ENCODE data around the gene SNX10.

The SNX10 gene

DNA sequence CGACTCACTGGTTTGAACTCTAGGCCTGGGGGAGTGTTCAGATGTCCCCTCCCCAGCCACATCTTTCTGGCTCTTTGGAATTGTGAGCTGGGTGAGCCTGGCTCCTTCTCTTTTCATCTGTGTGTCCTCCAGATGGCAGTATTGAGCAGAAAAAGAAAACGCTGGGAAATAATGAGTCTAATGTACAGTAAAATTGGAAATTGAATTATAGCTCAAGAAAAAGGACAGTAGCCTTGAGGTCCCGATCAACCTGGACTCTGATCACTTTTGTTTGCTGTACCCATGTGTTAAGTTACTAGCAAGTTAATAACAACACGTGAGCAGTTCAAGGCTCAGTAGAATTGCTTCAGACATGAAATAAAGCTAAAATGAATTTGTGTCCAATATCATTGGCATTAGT, 77.9 kb downstream of the SNX10 start:
- peak; percentile 27 for DNase-seq (ENCODE audit: low spot score)

DNA sequence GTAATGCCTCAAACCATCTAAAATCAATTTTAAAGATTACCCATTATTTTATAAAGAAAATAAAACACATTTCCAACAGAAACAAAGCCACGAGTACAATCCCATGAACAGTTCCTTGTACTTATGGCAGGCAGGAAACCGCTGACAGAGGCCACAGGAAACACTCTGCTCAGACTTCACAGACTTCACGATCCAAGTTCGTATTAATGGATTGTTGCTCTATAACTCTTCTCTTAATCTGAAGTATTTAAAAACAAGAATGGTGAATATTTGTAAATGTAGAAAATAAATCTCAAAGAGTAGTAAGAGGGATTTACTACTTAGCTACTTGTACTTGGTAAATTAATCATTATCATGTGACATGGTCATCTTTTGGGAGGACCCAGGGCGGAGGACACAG, 78.3 kb downstream of the SNX10 start:
- DNase-seq (ENCODE audit: low spot score): no peak

DNA sequence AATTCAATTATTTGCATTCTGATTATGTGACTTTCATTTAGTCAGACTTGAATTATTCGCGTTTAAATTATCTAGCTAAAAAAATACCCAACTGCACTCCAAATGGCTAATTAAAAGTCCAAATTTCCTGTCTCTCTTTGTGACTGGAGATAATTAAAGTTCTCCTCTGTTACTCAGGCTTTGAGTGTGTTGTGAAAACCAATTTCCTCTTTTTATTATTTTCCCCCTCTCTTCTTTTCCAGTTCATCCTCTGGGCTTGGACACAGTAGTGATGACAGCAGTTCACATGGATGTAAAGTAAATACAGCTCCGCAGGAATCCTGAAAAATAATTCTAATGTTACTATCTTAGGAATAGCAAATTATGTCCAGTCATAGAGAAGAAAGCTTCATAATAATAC, 80.6 kb downstream of the SNX10 start:
- no peak for DNase-seq (ENCODE audit: low spot score)

DNA sequence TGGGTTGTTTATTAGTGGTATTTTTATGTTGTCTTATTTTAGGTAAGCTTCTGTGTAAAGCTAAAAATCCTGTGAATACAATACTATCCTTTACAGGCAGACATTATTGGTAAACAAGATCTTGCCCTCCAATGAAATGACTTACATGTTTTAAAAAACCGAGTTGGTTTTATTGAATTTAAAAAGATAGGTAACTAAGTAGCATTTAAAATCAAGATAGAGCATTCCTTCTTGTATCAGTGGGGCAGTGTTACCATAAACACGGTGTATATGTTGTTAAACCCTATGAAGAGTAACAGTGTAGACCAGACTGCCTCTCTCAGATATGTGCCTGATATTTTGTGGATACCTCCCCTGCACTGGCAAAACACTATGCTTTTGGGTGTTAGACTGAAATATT, 81.0 kb downstream of the SNX10 start:
- no peak for DNase-seq (ENCODE audit: low spot score)

DNA sequence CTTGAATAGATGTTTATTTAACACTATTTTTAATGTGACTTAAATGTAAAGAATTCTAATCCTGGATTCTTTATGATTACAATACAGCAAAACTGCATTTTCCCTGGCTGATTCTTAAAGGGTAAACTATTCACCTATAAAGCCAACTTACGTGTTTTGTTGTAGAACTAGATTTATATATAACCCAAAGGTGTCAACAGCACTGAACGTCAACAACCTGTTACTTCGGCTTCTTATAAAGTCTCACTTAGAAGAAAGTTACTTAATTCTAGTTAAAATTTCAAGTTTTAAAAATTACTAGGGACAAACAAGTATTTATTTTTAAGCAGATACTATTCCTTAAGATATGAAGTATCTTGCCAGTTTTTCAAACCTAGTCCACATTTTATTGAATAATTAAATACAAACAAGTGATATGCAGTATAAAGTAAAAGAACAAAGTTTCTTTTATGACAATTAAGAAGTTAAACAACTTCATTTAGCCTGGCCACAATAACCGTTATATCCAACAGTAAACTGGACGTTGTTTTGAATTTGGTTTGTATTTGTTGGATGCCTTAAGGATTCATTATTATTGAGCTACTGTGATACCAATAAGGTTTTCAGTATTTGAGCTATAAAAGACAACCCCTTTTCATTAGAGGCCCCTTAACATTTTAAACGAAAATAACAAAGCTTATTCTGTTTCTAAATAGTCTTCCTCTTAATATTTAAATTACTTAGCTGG, 83.1 kb downstream of the SNX10 start:
- no peak for DNase-seq (ENCODE audit: low spot score)

DNA sequence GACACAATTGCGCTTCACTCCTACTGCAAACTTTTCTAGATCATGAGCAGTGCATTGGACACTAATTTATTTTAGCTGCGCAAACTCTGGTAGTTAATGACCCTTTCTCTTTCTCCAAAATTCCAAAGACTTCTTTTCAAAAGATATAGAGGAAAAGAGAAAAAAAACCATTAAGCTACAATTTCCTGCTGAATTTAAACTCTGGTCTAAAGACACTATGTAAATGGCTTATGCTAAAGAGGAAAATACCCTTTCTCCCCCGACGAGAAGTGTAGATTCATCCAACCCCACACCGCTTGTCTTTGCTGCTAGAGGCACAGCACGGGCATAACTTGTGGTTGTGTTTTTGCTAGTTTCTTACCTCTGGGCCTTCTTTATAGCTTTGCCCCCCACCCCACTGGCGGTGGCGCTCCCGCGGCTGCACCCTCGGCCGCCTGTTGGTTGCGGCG, 84.1 kb downstream of the SNX10 start:
- DNase-seq (ENCODE audit: low spot score): no peak

DNA sequence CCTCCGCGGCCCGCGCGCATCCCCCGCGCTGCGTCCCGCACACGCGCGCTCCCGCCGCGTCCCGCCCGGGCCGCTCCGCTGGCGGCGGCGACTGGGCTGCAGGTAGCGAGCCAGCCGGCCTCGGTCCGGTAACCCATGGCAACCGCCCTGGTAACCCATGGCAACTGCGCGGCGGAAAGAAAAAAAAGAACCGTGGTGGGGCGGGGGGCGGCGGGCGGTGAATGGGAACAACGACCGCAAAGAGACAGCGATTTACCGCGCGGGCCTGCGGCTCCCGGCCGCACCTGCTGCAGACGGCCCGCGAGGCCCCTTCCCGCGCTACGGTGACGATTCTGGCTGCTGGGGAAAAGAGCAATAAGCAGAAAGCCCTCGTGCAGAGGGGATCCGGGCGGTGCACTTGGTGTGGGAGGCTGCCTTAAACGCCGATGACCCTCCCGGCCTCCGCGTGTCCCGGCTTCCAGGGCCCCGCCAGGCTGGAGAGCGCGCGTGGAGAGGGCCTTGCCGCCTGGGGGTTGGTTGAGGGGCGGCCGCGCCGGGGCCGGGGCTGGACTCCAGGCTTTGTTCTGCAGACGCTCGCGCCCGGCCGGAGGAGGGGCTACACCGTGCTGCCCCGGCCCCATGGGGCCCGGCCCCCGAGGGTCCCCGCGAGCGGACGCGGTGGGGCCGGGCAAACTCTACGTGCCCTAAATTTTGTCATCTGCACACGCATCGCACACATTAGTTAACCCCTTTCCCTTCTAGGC, 84.7 kb downstream of the SNX10 start:
- no peak for DNase-seq (ENCODE audit: low spot score)

DNA sequence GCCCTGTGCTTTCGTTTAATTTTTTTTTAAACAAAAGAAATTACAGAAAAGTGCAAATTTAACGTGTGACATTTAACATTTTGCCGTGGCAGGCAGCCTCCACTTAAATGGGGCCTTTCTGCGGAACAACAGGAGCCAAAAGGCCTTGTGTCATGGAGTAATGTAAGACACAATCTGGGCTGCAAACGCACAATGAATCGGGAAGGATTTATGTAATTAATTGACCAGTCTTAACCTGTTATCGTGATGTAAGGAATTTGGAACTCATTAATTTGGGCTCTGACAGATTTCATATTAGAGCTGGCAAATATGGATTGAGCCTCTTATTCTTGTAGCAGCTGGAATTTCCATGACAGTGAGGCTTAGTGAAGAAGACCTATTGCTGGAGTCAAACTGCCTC, 86.4 kb downstream of the SNX10 start:
- DNase-seq (ENCODE audit: low spot score): no peak

DNA sequence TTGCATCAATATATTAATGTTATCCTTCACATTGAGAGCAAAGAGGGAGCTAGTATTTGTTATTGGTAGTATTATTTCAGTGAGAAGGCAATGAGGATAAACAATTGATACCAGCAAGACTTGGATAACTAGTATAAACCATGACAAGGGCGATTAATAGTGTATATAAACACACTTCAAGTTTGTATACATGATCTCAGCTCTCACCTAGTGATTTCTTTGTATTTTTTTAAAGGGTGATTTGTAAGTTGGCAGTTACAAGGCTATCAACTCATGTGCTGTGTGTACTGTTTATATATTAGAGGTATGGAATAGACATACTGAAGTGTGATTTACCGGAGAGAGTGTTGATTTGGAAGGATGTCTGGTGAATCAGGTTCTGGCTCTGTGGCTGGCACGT, 88.0 kb downstream of the SNX10 start:
- no peak for DNase-seq (ENCODE audit: low spot score)

DNA sequence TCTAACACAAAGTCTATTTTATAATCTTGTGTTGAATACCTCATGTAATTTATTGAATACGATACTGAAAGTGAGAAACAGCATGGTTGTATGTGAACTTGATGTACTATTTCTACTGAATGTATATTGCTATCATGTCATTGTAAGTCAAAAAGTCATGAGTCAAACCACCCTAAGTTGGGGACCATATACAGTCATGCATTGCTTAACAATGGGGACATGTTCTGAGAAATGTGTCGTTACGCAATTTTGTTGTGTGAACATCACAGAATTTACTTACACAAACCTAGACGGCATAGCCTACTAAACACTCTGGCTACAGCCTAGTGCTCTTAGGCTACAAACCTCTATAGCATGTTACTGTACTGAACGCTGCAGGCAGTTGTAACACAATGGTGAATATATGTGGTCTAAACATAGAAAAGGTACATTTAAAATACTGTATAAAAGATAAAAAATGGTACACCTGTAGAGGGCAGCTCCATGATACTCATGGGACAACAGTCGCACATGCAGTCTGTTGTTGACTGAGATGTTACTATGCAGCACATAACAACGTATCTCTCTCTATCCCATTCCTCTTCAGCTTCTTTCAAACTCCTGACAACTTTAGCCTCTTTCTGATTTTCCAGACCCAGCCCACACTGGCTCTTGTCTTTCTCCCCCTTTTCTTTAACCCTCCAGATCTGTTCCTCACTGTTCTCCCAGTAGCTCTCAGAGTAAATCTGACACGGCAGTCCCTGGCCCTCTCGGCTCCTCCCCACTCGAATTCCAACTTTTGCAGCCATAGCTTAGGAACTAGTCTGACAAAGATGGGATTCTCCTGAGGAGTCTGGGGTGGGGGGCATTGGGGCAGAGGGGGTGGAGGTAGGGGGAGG, 90.1 kb downstream of the SNX10 start:
- no peak for DNase-seq (ENCODE audit: low spot score)

DNA sequence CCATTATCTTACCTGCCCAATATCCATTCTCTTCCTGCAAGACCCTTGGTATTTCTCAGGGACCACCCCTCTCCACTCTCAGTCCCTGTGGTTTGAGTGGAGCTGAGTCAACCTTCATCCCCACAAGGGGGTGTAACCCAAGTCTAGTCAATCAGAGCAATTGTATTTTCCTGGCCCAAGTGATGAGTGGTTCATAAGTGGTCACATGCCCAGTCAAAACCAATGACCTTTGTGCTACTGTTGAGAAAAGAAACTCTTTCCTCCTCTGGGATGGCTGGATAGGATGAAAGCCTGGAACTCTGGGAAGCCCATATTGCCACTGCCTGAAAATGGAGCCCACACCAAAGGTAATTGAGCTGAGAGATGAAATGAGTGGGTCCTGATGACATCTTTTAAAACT, 93.6 kb downstream of the SNX10 start:
- no peak for DNase-seq (ENCODE audit: low spot score)

DNA sequence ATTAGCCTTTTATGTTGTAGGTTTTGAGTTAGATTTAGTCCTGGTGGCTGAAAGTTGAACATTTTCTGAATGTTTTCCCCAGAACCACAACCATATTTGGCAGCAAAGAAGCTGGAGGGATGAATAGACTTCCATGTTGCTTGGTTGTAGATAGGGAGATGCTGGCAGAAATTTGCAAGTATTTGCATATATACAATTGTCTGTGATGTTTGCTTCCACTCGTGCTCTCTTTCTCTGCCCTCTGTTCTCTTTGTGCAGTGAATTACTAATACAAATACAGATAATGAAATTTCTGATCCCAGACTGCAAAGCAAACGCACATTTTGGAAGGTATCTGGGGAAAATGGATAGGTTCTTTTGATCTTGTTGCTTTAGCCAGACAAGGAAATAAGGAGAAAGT, 96.1 kb downstream of the SNX10 start:
- DNase-seq (ENCODE audit: low spot score): no peak

DNA sequence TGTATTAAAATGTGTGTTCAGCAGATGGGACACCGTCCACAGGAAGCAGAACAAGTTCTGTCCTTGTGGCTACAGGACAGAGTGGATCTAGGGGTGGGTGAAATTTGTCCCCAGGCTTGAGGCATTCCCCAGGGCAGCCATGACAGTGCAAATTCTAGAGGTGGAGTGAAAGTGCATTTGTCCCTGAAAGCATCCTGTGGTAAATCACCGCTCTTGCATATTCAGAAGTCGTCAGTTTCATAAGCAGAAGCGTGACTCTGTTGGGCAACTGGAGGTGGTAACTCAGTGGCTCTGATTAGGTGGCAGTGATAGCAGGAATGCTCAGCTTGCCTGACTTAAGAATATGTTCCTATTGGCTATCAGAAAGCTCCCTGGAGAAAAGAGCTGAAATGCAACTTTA, 96.6 kb downstream of the SNX10 start:
- DNase-seq (ENCODE audit: low spot score): no peak

DNA sequence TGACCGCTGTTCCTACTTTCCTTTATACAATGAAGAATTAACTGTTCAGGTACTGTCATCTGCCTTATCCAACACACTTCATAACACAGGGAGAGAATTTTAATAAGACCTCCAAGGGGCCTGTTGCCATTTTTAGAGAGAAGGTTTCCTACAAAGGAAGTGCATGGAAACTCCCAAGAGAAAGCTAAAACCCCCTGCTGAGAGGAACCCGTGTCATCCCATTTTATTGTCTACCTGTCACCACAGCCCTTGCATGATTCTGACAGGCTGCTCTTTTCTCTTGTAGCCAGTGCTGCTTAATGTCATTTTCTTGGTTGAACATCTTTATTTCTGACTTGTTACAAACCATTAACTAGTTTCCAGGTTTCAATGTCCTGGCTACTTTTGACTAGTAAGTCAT, 98.4 kb downstream of the SNX10 start:
- no peak for DNase-seq (ENCODE audit: low spot score)

DNA sequence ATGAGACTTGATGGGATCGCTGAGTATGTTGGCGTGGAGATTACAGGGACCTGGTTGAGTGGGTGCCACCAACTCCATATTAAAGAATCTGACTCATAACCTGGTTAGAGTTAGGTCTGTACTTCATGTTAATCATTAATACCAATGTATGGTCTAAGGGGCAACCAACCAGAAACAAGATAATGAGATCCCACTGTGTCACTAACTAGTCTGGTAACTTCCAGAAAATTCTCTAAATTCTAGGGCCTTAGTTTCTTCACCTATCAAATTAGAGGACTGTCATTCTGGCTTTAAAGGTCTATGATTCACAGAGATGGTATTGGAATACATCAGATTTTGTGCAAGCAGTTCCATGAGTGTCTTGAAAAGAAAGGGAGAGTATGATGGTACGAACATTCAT, 102.2 kb downstream of the SNX10 start:
- DNase-seq (ENCODE audit: low spot score): no peak

DNA sequence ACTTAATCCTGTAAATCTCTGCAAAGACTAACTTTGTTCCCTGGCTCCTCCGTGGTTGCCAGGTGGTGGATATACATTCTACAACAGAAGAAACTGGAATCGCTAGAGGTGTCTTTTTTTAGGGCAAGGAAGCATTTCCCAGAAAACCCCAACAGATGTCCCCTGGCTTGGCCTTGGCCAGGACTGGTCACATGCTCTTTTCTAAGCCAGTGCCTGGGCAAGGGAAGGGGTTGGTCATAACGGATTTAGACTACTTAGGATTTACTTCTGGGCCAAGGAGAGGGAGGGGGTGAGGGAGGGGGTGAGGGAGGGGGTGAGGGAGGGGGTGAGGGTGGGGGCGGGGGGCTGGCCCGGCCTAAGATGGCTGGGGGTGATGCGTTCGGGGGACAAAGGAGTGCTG, 105.7 kb downstream of the SNX10 start:
- no peak for DNase-seq (ENCODE audit: low spot score)

DNA sequence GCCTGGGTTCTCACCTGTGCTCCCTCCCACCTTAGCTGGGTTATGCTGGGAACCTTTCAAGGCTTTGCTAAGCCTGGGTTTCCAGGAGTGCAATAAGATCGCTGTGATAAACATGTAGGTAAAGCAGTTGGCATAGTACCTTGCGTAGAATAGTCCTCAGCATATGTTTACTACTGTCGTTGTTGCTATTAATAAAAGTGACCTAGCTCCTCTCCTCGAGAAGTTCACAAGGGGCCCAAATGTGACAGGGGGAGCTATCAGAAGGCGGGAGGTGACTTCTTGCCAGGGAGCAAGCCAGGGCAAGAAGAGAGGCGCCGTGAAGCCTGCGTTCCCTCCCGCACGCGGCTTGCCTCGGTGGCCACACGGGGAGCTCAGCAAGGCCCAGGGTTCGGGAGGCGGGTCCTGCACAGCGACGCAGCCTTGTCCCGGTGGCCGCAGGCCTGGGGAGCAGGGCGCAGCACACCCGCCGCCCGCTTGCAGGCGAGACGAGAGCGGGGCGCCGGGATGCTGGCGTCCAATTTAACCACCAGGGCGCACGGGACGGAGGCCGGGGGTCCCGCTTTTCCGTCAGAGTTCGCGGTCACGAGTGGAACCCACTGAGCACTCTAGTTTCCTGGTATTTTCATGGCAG, 106.2 kb downstream of the SNX10 start:
- peak; percentile 12 for DNase-seq (ENCODE audit: low spot score)

DNA sequence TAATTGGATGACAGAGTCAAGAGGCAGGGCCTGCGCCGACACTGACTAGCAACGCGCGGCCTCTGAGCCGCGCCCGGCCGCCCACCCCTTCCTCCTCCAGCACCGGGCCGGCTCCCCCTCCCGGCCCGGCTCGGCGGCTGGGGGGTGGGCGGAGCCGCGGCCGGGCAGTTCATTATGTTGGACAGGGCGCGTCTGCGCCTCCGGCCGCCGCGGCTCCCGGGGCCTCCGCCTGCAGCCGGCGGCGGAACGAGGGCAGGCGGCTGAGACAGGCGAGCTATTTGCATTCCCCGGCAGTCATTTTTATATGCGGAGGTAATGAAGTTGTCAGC, 106.7 kb downstream of the SNX10 start:
- DNase-seq (ENCODE audit: low spot score): peak; percentile 32

DNA sequence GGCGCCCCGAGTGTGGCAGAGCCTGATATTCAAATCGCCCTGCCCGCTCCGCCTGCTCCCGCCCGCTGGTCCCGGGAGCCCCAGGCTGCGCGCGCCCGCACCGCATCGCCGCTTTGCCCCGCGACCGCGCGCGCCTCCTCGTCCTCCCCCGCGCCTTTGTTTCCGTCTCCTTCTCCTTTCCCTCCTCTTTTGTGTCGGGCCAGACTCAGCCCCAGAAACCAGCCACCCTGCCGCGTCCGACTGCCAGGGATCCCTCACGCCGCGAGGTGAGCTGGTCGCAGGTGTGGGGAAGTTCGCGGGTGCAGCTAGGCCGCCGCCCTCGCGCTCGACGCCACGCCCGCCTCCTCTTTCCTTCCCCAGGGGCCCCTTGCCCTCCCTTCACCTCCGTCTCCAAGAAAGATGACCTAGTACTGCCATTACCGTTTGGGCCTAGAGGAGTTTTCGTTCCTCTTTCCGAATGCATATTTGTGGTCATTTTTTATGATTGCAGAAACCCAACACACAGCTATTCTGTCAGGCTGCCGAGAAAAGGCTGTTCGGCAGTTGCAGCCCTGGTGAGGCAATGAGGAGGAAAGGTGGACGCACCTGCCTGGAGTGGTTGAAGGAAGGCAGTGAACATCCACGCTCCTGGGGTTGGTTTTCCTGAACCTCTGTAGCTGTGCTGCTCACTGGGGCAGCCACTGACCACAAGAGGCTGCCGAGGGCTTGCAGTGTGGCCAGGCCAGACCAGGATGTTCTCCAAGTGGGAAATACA, 107.3 kb downstream of the SNX10 start:
- DNase-seq (ENCODE audit: low spot score): peak; percentile 7

DNA sequence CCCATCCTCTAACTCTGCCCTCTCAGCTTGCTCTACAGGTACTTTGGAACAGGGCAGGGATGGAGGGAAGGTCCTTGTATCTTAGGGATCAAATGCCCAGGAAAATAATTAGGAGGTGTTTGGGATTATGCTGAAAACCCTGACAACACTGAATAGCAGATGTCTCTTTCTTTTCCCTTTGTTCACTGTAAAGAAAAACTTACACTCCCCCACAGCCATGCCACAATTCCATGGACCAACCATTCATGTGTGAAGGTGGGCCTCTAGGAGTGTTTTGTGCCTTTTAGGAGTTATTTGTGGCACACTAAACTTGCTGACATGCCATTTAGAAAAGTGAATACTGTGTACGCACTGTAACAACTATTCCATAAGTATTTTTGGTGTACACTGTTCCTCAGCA, 108.1 kb downstream of the SNX10 start:
- DNase-seq (ENCODE audit: low spot score): no peak

DNA sequence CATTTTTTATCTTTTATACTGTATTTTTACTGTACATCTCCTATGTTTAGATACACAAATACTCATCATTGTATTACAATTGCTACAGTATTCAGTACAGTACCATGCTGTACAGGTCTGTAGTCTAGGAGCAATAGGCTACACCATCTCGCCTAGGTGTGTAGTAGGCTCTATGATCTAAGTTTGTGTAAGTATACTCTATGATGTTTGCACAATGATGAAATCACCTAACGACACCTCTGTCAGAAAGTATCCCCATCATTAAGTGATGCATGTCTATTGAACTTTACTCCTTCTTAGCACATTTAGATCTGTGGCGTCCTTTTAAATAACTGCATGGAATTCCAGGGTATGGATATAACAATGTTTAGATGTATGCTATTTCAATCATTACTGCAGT, 112.0 kb downstream of the SNX10 start:
- DNase-seq (ENCODE audit: low spot score): no peak
